ENCODE results near the gene NEUROD2. TPM values are rescaled to one million over a fixed set of nuclear protein-coding genes. Genes with fewer than 3 reads are reported as not detected.

NEUROD2 gene
- total RNA-seq, 1 donor from 2014 or later: not detected

DNA sequence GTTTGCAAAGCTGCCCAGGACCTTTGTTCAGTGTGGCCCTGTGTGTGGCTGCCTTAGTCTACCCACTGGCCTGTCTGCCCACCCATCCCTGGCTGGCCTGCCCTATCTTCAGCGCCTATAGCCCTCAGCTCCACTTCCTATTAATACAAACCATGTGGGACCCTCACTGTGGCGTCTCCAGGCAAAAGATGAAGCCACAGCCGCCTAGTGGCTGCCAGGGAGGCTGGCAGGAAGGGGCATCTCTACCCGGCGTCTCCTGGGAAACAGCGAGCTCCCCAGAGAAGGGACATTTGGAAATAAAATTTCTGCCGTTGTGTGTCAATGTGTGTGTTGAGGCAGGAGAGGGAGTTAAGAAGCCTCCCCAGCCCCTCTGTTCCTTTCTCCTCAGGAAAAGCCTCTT is 31.5 kb downstream of the NEUROD2 start:
- no peaks in the 10 kb centered on the region for H3K9me3 ChIP-seq
- DNase-seq: no peak
- no peak for ATAC-seq
- no peaks in the 10 kb centered on the region for H3K36me3 ChIP-seq
- TF ChIP-seq, protein P1, sequence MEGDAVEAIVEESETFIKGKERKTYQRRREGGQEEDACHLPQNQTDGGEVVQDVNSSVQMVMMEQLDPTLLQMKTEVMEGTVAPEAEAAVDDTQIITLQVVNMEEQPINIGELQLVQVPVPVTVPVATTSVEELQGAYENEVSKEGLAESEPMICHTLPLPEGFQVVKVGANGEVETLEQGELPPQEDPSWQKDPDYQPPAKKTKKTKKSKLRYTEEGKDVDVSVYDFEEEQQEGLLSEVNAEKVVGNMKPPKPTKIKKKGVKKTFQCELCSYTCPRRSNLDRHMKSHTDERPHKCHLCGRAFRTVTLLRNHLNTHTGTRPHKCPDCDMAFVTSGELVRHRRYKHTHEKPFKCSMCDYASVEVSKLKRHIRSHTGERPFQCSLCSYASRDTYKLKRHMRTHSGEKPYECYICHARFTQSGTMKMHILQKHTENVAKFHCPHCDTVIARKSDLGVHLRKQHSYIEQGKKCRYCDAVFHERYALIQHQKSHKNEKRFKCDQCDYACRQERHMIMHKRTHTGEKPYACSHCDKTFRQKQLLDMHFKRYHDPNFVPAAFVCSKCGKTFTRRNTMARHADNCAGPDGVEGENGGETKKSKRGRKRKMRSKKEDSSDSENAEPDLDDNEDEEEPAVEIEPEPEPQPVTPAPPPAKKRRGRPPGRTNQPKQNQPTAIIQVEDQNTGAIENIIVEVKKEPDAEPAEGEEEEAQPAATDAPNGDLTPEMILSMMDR (IDR thresholded peaks at IDR 0.05): peak; percentile 32
- H3K4me1 ChIP-seq: peaks cover 8% of the 10 kb centered on the region
- H3K4me3 ChIP-seq: no peak overlapping the region
- no peaks in the 10 kb centered on the region for H3K27me3 ChIP-seq (ENCODE audit: low read depth)
- no peak overlapping the region for H3K27ac ChIP-seq
- intact Hi-C loops (cut with DNase I): no loop called here

DNA sequence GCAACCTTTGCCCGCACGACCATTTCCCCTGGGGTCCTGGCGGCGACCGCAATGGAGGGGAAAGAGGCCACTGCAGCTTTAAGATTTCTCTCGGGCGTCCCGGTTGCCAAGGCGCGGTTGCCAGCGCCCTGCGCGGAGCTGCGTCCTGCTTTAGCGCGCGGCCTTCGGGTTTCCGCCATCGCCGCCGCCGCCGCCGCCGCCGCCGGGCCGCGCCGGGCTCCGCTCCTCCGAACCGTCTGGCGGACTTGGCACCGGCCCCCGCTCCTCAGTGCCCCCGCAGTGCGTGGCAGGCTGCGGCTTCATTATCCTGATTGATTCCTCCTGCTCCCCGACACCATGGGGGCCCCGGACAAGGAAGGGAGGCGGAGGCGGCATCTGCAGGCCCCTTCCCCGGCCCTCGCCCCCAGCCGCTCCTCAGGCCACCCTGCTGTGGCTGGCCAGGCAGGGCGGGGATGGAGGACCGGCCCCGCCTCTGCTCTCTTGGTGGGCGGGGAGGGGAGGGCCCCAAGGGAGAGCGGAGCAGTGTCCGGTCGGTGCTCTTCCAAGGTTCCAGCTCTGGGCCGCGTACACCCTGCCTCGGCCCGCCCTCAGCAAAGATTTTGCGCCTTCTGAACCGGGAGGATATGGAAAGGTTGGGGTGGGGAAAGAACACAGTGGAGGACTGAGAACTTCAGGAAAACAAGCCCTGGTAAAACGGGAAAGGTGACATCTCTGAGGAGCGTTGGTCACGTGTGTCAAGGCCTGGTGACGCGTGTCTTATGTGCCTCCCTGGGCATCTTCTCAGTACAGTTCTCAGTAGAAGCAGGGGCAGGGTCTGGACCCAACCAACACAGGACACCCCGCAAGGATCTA is 34.0 kb downstream of the NEUROD2 start:
- peak; percentile 73 for DNase-seq
- peaks cover 8% of the 10 kb centered on the region for H3K4me1 ChIP-seq
- H3K27ac ChIP-seq: peak overlapping the region; percentile 83
- TF ChIP-seq, protein P1 (IDR thresholded peaks at IDR 0.05): no peak
- H3K4me3 ChIP-seq: peak overlapping the region; percentile 78
- peak; percentile 93 to 94 for ATAC-seq
- H3K36me3 ChIP-seq: peaks cover 1% of the 10 kb centered on the region
- H3K9me3 ChIP-seq: no peaks in the 10 kb centered on the region
- intact Hi-C loops (cut with DNase I): no loop called here
- H3K27me3 ChIP-seq (ENCODE audit: low read depth): no peaks in the 10 kb centered on the region

DNA sequence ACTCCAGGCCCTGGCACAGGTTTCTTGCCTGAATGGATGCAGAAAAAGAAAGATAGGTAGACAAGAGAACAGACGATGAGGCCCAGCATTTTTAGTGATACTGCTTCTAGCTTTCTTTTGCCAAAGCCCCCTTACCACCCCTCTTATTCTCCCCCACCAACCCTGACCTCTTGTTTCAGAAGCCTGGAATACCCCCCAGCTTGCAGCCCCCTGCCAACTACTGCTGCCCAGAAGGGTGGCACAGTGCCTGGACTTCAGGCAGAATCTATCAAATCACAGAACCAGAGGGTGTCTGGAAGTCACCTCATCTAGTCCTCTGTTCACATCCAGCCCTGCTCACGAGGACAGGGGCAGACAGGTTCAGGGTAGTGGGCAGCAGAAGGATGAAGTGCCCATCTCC is 35.6 kb downstream of the NEUROD2 start:
- TF ChIP-seq, protein P1 (IDR thresholded peaks at IDR 0.05): no peak
- no peak overlapping the region for H3K4me3 ChIP-seq
- ATAC-seq: no peak
- H3K27me3 ChIP-seq (ENCODE audit: low read depth): no peaks in the 10 kb centered on the region
- H3K4me1 ChIP-seq: peaks cover 8% of the 10 kb centered on the region
- no peak overlapping the region for H3K27ac ChIP-seq
- H3K9me3 ChIP-seq: no peaks in the 10 kb centered on the region
- intact Hi-C loops (cut with DNase I): no loop called here
- H3K36me3 ChIP-seq: peaks cover 17% of the 10 kb centered on the region
- no peak for DNase-seq

DNA sequence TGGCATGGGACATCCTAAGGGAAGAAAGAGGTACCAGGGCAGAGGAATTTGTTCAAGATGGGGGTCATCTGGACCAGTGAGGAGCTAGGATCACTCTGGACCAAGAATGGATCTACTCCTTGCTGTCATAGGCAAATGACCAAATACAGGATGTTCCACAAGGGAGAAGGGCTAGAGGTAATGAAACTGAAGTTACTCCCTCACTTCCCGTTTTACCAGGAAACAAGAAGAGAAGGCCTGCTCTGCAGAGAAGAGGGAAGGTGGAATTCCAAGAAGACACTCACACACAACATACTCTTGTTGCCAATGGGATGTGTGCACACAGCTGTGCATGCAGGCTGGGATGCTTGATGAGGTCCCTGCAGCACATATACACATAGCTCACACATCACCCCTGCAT is 38.6 kb downstream of the NEUROD2 start:
- no peak for DNase-seq

DNA sequence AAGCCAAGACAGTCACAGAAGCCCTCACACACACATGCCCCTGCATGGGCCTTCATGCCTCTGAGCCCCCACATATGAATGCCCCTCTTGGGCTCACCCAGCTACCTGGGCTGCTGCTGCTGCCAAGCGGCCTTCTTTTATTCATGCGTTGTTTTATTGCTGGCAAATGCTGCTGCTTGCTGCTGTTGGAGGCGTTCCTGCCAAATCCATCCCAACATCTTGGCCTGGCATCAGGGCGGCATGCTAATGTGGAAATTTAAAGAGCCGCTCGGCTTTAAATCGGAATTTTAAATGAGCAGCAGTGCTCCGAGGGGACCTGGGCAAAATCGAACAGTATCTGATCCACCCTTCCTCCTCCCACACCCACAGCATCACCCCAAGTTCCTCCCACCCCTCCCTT is 39.0 kb downstream of the NEUROD2 start:
- peaks cover 8% of the 10 kb centered on the region for H3K4me1 ChIP-seq
- H3K36me3 ChIP-seq: peaks cover 48% of the 10 kb centered on the region
- H3K27ac ChIP-seq: no peak overlapping the region
- intact Hi-C loops (cut with DNase I): no loop called here
- no peaks in the 10 kb centered on the region for H3K9me3 ChIP-seq
- H3K4me3 ChIP-seq: no peak overlapping the region
- ATAC-seq (no peak), DNase-seq (no peak)
- TF ChIP-seq, protein P1 (IDR thresholded peaks at IDR 0.05): no peak
- no peaks in the 10 kb centered on the region for H3K27me3 ChIP-seq (ENCODE audit: low read depth)

More for the DNA sequence above, 38.6 kb downstream of the NEUROD2 start:
- H3K9me3 ChIP-seq: no peaks in the 10 kb centered on the region
- H3K4me1 ChIP-seq: peaks cover 8% of the 10 kb centered on the region
- H3K27me3 ChIP-seq (ENCODE audit: low read depth): no peaks in the 10 kb centered on the region
- intact Hi-C loops (cut with DNase I): no loop called here
- H3K27ac ChIP-seq: no peak overlapping the region
- TF ChIP-seq, protein P1 (IDR thresholded peaks at IDR 0.05): no peak
- H3K4me3 ChIP-seq: no peak overlapping the region
- peaks cover 44% of the 10 kb centered on the region for H3K36me3 ChIP-seq
- no peak for ATAC-seq

Data from lower lobe of right lung (tissue), 2 donors.